NK-92 (cell line): ENCODE measurements around the gene ATXN7L3.
"Not testable (repeated sequence)": the region's sequence is repeated elsewhere in the genome, so short reads cannot be mapped to it uniquely, and the experiment has no call there.

Experiments used
- DNase-seq: peaks from one replicate; lab custom pipeline; 2025; ENCODE audit not compliant: unreplicated experiment; lab: John Stamatoyannopoulos, UW

ATXN7L3 gene

GRCh38 chr17:44176257-44176656, 23.4 kb downstream of the ATXN7L3 start:
- no peak for DNase-seq

GRCh38 chr17:44174427-44174826, 25.3 kb downstream of the ATXN7L3 start:
- DNase-seq = no peak

- no peak for DNase-seq
These were observed 27.7 kb downstream of the ATXN7L3 start for GRCh38 chr17:44171931-44172455.

GRCh38 chr17:44170499-44171201, 29.0 kb downstream of the ATXN7L3 start, which contains the start of gene ASB16:
Gene ASB16, plus strand, starts transcription at chr17:44170704. Its CDS starts 86 bp downstream, at chr17:44170790.
- no peak for DNase-seq

DNA sequence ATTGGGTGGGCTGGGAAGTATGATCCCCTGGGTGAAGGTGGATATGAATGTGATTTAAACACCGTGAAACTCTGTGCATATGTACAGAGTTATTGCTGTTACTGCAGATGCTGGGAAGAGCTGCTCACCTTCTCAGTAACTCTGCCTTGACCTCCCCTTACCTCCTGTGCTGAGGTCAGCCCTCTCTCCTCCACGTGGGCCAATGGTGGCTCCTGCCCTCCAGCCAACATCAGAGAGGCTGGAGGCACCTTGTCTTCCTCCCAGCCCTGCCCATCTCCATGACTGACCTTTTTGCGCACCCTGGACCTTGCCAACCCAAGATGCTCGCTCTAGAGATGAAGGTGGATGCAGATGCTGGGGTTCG, 29.6 kb downstream of the ATXN7L3 start:
- DNase-seq = no peak

GRCh38 chr17:44167181-44167861, 32.4 kb downstream of the ATXN7L3 start:
- DNase-seq = no peak

- DNase-seq = no peak
These were observed 35.2 kb downstream of the ATXN7L3 start for GRCh38 chr17:44164476-44164875.

- DNase-seq = no peak
These were observed 40.0 kb downstream of the ATXN7L3 start for GRCh38 chr17:44159519-44160210.

DNA sequence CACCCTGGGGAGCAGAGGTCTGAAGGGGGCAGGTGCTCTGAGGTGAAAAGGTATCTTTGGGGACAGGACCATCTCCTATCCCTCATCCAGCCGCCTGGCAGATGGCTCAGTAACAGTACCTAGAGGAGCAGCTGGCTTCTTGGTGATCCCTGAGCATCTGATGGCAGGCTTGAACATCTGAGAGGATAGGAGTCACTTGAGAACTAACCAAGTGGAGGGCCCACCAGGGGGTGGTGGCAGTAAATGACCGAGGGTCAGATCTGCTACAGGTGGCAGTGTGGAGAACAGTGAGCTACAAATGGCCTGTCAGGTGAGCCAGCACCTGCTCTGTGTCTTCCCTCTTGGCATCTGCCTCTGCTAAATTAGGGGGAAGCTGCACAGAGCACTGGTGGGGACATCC, 44.2 kb downstream of the ATXN7L3 start:
- DNase-seq = no peak

DNA sequence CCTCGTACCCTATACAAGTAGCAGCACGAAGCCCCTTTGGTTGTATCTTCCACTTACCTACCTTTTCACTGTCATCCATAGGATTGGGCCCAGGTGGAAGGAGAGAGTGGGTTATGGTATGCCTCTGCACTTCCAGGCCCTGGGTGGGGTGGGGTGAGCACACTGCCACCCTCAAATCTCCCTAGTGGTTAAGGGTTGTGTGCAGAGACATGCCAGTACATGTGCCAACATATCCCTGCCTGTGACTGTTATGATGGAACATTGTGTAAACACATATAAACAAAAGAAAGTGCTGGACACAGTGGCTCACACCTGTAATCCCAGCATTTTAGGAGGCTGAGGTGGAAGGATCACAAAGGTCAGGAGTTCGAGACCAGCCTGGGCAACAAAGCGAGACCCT, 46.8 kb downstream of the ATXN7L3 start:
- no peak for DNase-seq

DNA sequence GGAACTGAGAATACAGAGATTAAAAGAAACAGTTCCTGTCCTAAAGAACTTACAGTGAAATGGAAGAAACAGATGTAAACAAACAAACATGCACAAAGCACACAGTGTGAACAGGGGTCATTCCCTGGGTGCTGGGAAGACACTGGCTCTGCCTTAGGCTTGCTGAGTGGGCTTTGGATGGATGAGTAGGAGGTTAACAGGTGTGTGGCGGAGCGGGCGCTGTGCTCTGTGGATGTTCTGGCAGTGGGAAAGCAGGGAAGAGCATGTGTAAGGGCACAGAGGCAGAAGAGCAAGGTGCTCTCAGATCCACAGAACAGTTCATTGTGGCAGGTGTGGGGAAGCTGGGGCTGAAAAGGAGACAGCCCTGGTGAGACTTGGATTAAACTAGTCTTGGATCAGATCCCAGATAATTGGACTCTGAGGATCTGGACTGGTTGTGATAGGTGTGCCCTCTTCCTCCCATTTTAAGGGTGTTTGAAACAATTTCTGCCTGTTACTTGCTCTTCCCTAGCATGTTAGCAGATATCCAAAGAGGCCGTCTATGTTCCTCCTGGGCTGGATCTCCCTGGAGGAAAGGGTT, 49.8 kb downstream of the ATXN7L3 start:
- DNase-seq = no peak

- not testable (repeated sequence) for DNase-seq
These were observed 50.6 kb downstream of the ATXN7L3 start for GRCh38 chr17:44149066-44149465.

- no peak for DNase-seq
These were observed 51.9 kb downstream of the ATXN7L3 start for GRCh38 chr17:44147812-44148211.

GRCh38 chr17:44146375-44147346, 53.0 kb downstream of the ATXN7L3 start:
- DNase-seq = no peak

- DNase-seq = no peak
These were observed 54.5 kb downstream of the ATXN7L3 start for GRCh38 chr17:44144966-44145739.

GRCh38 chr17:44143921-44144320, 55.8 kb downstream of the ATXN7L3 start:
- not testable (repeated sequence) for DNase-seq
